Neuronal stem cell (in vitro differentiated cells): ENCODE measurements around the gene APBB2.
"Not testable (repeated sequence)": the region's sequence is repeated elsewhere in the genome, so short reads cannot be mapped to it uniquely, and the experiment has no call there.

ENCODE experiments used
- DNase-seq: peaks from one replicate; pipeline ENCODE4 v3.0.0-alpha.2; 2013; ENCODE audit warnings: low spot score
- H2AFZ ChIP-seq: one replicate; pipeline ENCODE4 v1.6.1; 2013; ENCODE audit warnings: mild to moderate bottlenecking, low read length, inconsistent platforms
- H2AK5ac ChIP-seq: 2 replicates; pipeline ENCODE4 v1.6.1; 2013; ENCODE audit warnings: low read depth, mild to moderate bottlenecking, inconsistent platforms, low read length, moderate library complexity, mixed read lengths
- H2BK120ac ChIP-seq: 2 replicates; pipeline ENCODE4 v1.6.1; 2013; ENCODE audit warnings: low read depth, mild to moderate bottlenecking, inconsistent platforms, low read length, moderate library complexity, mixed read lengths
- H2BK12ac ChIP-seq: one replicate; pipeline ENCODE4 v1.6.1; 2013; ENCODE audit warnings: low read length, inconsistent platforms
- H2BK15ac ChIP-seq: 2 replicates; pipeline ENCODE4 v1.6.1; 2013; ENCODE audit warnings: mild to moderate bottlenecking, low read length, inconsistent platforms, mixed read lengths
- H2BK5ac ChIP-seq: one replicate; pipeline ENCODE4 v1.6.1; 2013; ENCODE audit warnings: inconsistent platforms, mild to moderate bottlenecking, low read length, moderate library complexity
- H3K14ac ChIP-seq: one replicate; pipeline ENCODE4 v1.6.1; 2013; ENCODE audit warnings: low read length, inconsistent platforms
- H3K18ac ChIP-seq: 2 replicates; pipeline ENCODE4 v1.6.1; 2013; ENCODE audit warnings: low read length, inconsistent platforms
- H3K23ac ChIP-seq: 2 replicates; pipeline ENCODE4 v1.6.1; 2013; ENCODE audit warnings: low read depth, mild to moderate bottlenecking, mixed read lengths, low read length, inconsistent platforms; ENCODE audit not compliant: poor library complexity
- H3K27ac ChIP-seq: replicated peaks from 3 replicates; pipeline ENCODE4 v1.5.1; 2013; ENCODE audit warnings: low read length, inconsistent platforms
- H3K27me3 ChIP-seq, 3 experiments: 2 replicates each; pipeline ENCODE4 v1.6.1; 2013; ENCODE audit warnings: low read length in 3 of 3, mild to moderate bottlenecking in 2 of 3, inconsistent platforms in 1 of 3, low read depth in 1 of 3, mixed read lengths in 1 of 3, moderate library complexity in 1 of 3; ENCODE audit not compliant: control insufficient read depth in 3 of 3, insufficient read depth in 3 of 3
- H3K36me3 ChIP-seq, 2 donors: replicated peaks in 1 of 2; 2 replicates each; pipeline ENCODE4 v1.6.1; 2013; ENCODE audit warnings: low read length in 2 of 2; ENCODE audit not compliant: control insufficient read depth in 2 of 2, insufficient read depth in 2 of 2
- H3K4ac ChIP-seq: 2 replicates; pipeline ENCODE4 v1.6.1; 2013; ENCODE audit warnings: inconsistent platforms, mild to moderate bottlenecking, low read length, moderate library complexity
- H3K4me1 ChIP-seq, 2 donors: 1 replicate in 1 of 2; 2 replicates in 1 of 2; pipeline ENCODE4 v1.6.1; 2013; ENCODE audit warnings: low read length in 2 of 2, low read depth in 1 of 2; ENCODE audit not compliant: control insufficient read depth in 2 of 2, insufficient read depth in 1 of 2
- H3K4me2 ChIP-seq: one replicate; pipeline ENCODE4 v1.6.1; 2013; ENCODE audit warnings: mild to moderate bottlenecking, low read length, inconsistent platforms; ENCODE audit not compliant: insufficient read depth, poor library complexity, severe bottlenecking
- H3K4me3 ChIP-seq, 2 donors: 2 replicates each; pipeline ENCODE4 v1.5.1; 2013; ENCODE audit warnings: low read length in 2 of 2, mild to moderate bottlenecking in 2 of 2, inconsistent platforms in 1 of 2, moderate library complexity in 1 of 2
- H3K79me1 ChIP-seq: one replicate; pipeline ENCODE4 v1.6.1; 2013; ENCODE audit warnings: low read depth, mild to moderate bottlenecking, inconsistent platforms, low read length, moderate library complexity
- H3K9ac ChIP-seq: one replicate; pipeline ENCODE4 v1.6.1; 2013; ENCODE audit warnings: mild to moderate bottlenecking, low read depth, low read length, inconsistent platforms; ENCODE audit not compliant: poor library complexity
- H3K9me3 ChIP-seq, 2 donors: replicated peaks in 1 of 2; 2 replicates each; pipeline versions ENCODE3 to v1.6.1; 2013; ENCODE audit warnings: low read length in 2 of 2, mild to moderate bottlenecking in 2 of 2, inconsistent platforms in 1 of 2, low read depth in 1 of 2, mixed read lengths in 1 of 2, moderate library complexity in 1 of 2; ENCODE audit not compliant: control insufficient read depth in 2 of 2, insufficient read depth in 1 of 2
- H4K8ac ChIP-seq: one replicate; pipeline ENCODE4 v1.6.1; 2013; ENCODE audit warnings: low read depth, mild to moderate bottlenecking, inconsistent platforms, low read length, moderate library complexity
- H4K91ac ChIP-seq: one replicate; pipeline ENCODE4 v1.6.1; 2013; ENCODE audit warnings: low read length, low read depth, mild to moderate bottlenecking, inconsistent platforms; ENCODE audit not compliant: poor library complexity
- WGBS, 2 donors: extraction: QIAGEN DNeasy Blood & Tissue Kit; methylation state at CpG; one replicate each; pipeline ENCODE4 v1.1.7; 2013; ENCODE audit warnings: missing lambda C conversion rate in 2 of 2, mixed read lengths in 1 of 2; ENCODE audit not compliant: insufficient read length in 2 of 2, insufficient replicate concordance in 1 of 2; ENCODE audit errors: extremely low coverage in 2 of 2; 5-methylcytosine and 5-hydroxymethylcytosine counted together

The APBB2 gene

DNA sequence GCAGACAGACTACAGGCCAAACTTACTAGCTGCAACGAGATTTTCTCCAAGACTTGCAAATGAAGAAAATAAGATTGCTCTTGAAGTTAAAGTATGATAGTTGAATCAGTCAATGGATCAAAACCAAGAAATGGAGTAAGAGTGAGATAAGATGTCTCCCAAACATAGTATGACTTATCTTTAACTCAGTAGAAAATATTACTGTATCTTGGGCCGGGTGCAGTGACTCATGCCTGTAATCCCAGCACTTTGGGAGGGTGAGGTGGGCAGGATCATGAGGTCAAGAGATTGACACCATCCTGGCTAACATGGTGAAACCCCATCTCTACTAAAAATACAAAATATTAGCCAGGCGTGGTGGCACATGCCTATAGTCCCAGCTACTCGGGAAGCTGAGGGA, 220.0 kb downstream of the APBB2 start:
- not testable (repeated sequence) for H2AFZ ChIP-seq, H2BK120ac ChIP-seq, H2BK5ac ChIP-seq, H3K4me1 ChIP-seq, H3K23ac ChIP-seq, DNase-seq, H3K79me1 ChIP-seq, H3K4me2 ChIP-seq, H3K9me3 ChIP-seq, H3K36me3 ChIP-seq, H3K18ac ChIP-seq, H4K91ac ChIP-seq, H2BK15ac ChIP-seq, H3K14ac ChIP-seq, H2AK5ac ChIP-seq, H3K27ac ChIP-seq, H3K27me3 ChIP-seq, H2BK12ac ChIP-seq, H3K9ac ChIP-seq, H3K4ac ChIP-seq, H3K4me3 ChIP-seq, H4K8ac ChIP-seq
- WGBS, 2 donors, result no CpG with 5 or more reads among the region's 4 CpGs

DNA sequence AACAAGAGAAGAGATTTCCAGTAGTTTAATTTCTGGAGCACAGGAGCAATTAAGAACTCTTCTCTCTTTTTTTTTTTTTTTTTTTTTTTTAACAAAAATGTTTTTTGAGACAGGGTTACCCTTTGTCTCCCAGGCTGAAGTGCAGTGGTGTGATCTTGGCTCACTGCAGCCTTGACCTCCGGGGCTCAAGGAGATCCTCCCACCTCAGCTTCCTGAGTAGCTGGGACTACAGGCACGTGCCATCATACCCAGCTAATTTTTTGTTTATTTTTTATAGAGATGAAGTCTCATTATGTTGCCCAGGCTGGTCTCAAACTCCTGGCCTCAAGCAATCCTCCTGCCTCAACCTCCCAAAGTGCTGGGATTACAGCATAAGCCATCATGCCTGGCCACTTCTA, 221.0 kb downstream of the APBB2 start:
- not testable (repeated sequence) for H4K91ac ChIP-seq, H3K23ac ChIP-seq, H2BK5ac ChIP-seq, H3K27ac ChIP-seq, H3K4me3 ChIP-seq, H2AK5ac ChIP-seq, H2BK12ac ChIP-seq, H2AFZ ChIP-seq, DNase-seq, H3K14ac ChIP-seq, H3K36me3 ChIP-seq, H3K79me1 ChIP-seq, H3K4me1 ChIP-seq, H3K9ac ChIP-seq, H4K8ac ChIP-seq, H3K4me2 ChIP-seq, H3K9me3 ChIP-seq, H2BK120ac ChIP-seq, H3K4ac ChIP-seq, H3K27me3 ChIP-seq, H2BK15ac ChIP-seq, H3K18ac ChIP-seq
- WGBS, 2 donors, result no CpG with 5 or more reads among the region's 2 CpGs

GRCh38 chr4:40992472-40993295, 221.7 kb downstream of the APBB2 start:
- Histone ChIP-seq H3K9me3 (no peaks in the 10 kb centered on the region), H3K36me3 (no peaks in the 10 kb centered on the region), H3K27ac (no peak overlapping the region), H2AFZ (no peak overlapping the region), H3K9ac (no peak overlapping the region), H2BK15ac (no peak overlapping the region), H4K91ac (no peak overlapping the region), H3K14ac (no peak overlapping the region), H2BK120ac (no peak overlapping the region), H2BK12ac (no peak overlapping the region), H3K4me2 (no peak overlapping the region), H3K4ac (no peak overlapping the region), H4K8ac (no peak overlapping the region), H3K4me1 (no peaks in the 10 kb centered on the region), H3K23ac (no peak overlapping the region), H3K79me1 (no peaks in the 10 kb centered on the region), H3K27me3 (no peaks in the 10 kb centered on the region), H2BK5ac (no peak overlapping the region), H3K18ac (no peak overlapping the region), H2AK5ac (no peak overlapping the region), H3K4me3 (no peak overlapping the region)
- no CpG with 5 or more reads among the region's 17 CpGs for WGBS, 2 donors
- no peak for DNase-seq

DNA sequence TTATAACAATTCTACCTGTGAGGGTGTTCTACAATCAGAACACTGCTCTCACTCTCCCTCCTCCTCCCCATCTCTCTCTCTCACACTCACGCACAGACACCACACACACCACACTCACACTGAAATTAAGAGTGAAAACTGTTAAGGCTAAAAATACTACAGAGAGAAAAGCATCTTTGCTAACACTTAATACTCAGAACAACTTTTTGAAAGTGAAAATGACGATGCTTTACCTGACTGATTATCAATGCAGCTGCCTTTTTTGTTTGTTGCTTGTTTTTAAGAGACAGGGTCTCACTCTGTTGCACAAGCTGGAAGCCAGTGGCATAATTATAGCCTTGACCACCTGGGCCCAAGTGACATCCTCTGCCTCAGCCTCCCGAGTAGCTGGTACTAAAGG, 222.4 kb downstream of the APBB2 start:
- Histone ChIP-seq H3K18ac (no peak overlapping the region), H2AFZ (no peak overlapping the region), H3K9me3 (no peaks in the 10 kb centered on the region), H3K4me1 (no peaks in the 10 kb centered on the region), H3K9ac (no peak overlapping the region), H3K27me3 (no peaks in the 10 kb centered on the region), H3K4ac (no peak overlapping the region), H3K36me3 (no peaks in the 10 kb centered on the region), H3K14ac (no peak overlapping the region), H3K23ac (no peak overlapping the region), H2BK12ac (no peak overlapping the region), H3K27ac (no peak overlapping the region), H4K8ac (no peak overlapping the region), H4K91ac (no peak overlapping the region), H3K4me3 (no peak overlapping the region), H3K79me1 (no peaks in the 10 kb centered on the region), H2BK120ac (no peak overlapping the region), H2AK5ac (no peak overlapping the region), H2BK5ac (no peak overlapping the region), H3K4me2 (no peak overlapping the region), H2BK15ac (no peak overlapping the region)
- DNase-seq, result no peak
- WGBS, 2 donors, result no CpG with 5 or more reads among the region's 3 CpGs
